ENCODE results near the gene GTSE1. TPM values are rescaled to one million over a fixed set of nuclear protein-coding genes. Genes with fewer than 3 reads are reported as not detected.
A peak's percentile ranks its signal among the peaks of the same experiment; 100 is the strongest.

The GTSE1 gene
- total and polyA plus RNA-seq, 2 of the 13 experiments (the other 11 are each of a cell fraction or from before 2014, with no cell fraction given) = 10.7 to 13.5 TPM

- TF ChIP-seq ZNF800 (CRISPR knock-in tag; IDR thresholded peaks at IDR 0.05) (peak; percentile 94), ZNF572 (CRISPR knock-in tag; IDR thresholded peaks at IDR 0.05) (peak; percentile 79; the same call in 1 of the 2 replicates), HES4 (CRISPR knock-in tag; IDR thresholded peaks at IDR 0.05; ENCODE audit: borderline replicate concordance) (peak; percentile 92), FOXC1 (CRISPR knock-in tag; IDR thresholded peaks at IDR 0.05; ENCODE audit: borderline replicate concordance) (peak; percentile 96), ZNF564 (CRISPR knock-in tag; IDR thresholded peaks at IDR 0.05) (peak; percentile 35; the same call in 1 of the 2 replicates), ETV5 (CRISPR knock-in tag; IDR thresholded peaks at IDR 0.05; ENCODE audit: borderline replicate concordance) (peak; percentile 47), ZNF383 (CRISPR knock-in tag; IDR thresholded peaks at IDR 0.05; ENCODE audit: borderline replicate concordance) (no peak; the same call in 1 of the 2 replicates), RBM39 (IDR thresholded peaks at IDR 0.05; ENCODE audit: low read depth, low read length, poor library complexity, severe bottlenecking) (no peak), ZNF75D (CRISPR knock-in tag; IDR thresholded peaks at IDR 0.05; ENCODE audit: borderline replicate concordance) (no peak), FLYWCH1 (CRISPR knock-in tag; IDR thresholded peaks at IDR 0.05) (no peak), ATF3 (CRISPR knock-in tag; IDR thresholded peaks at IDR 0.05) (no peak), ETS1 (CRISPR knock-in tag; IDR thresholded peaks at IDR 0.05) (no peak), SRSF1 (optimal IDR thresholded peaks at IDR 0.05; ENCODE audit: low read depth, low read length) (peak; percentile 76), ZHX2 (IDR thresholded peaks at IDR 0.05; ENCODE audit: low read depth) (no peak), ZHX2 (CRISPR knock-in tag; IDR thresholded peaks at IDR 0.05; ENCODE audit: borderline replicate concordance) (peak; percentile 90; the same call in 1 of the 2 replicates), ATF6 (CRISPR knock-in tag; conservative IDR thresholded peaks at IDR 0.05) (no peak), GFI1 (CRISPR knock-in tag; IDR thresholded peaks at IDR 0.05; ENCODE audit: borderline replicate concordance) (peak; percentile 76; the same call in 1 of the 2 replicates)
Observed at GRCh38 chr22:46250035-46250782, 46.5 kb upstream of the GTSE1 start, which contains the start of gene CDPF1 (continued).

Data from HepG2 (cell line).